HEK293T (cell line): ENCODE measurements around the gene ZMYM4.

ENCODE experiments used
- ARNT ChIP-seq: fragments of 450-650 bp; IDR thresholded peaks from 2 replicates; pipeline ENCODE4 v1.6.1; 2017; ENCODE audit warnings: mild to moderate bottlenecking
- BHLHE40 ChIP-seq: fragments of 450-650 bp; IDR thresholded peaks from 2 replicates; pipeline ENCODE4 v1.6.1; 2016; ENCODE audit warnings: mild to moderate bottlenecking, moderate library complexity, borderline replicate concordance
- ELF4 ChIP-seq: fragments of 450-650 bp; IDR thresholded peaks from 2 replicates; pipeline ENCODE4 v1.6.1; 2017; ENCODE audit warnings: antibody characterized with exemption
- FOXA1 ChIP-seq: fragments of 450-650 bp; IDR thresholded peaks from 2 replicates; pipeline ENCODE4 v1.6.1; 2016; ENCODE audit warnings: mild to moderate bottlenecking
- FOXM1 ChIP-seq: fragments of 450-650 bp; IDR thresholded peaks from 2 replicates; pipeline ENCODE4 v1.6.1; 2017; ENCODE audit warnings: mild to moderate bottlenecking, borderline replicate concordance
- HDGF ChIP-seq: fragments of 450-650 bp; IDR thresholded peaks from 2 replicates; pipeline ENCODE4 v1.6.1; 2017; ENCODE audit warnings: antibody characterized with exemption, borderline replicate concordance
- L3MBTL2 ChIP-seq: fragments of 450-650 bp; conservative IDR thresholded peaks from 2 replicates; pipeline ENCODE4 v1.6.1; 2016; ENCODE audit warnings: mild to moderate bottlenecking
- SP1 ChIP-seq: fragments of 450-650 bp; IDR thresholded peaks from 2 replicates; pipeline ENCODE4 v1.6.1; 2017
- SUZ12 ChIP-seq: fragments of 450-650 bp; IDR thresholded peaks from 2 replicates; pipeline ENCODE4 v1.6.1; 2016; ENCODE audit warnings: mild to moderate bottlenecking
- TARDBP ChIP-seq: fragments of 450-650 bp; IDR thresholded peaks from 2 replicates; pipeline ENCODE4 v1.6.1; 2016
- ZNF384 ChIP-seq: fragments of 450-650 bp; IDR thresholded peaks from 2 replicates; pipeline ENCODE4 v1.6.1; 2016
- TF ChIP-seq, protein P1 (sequence below): fragments of 450-650 bp; IDR thresholded peaks from 2 replicates; pipeline ENCODE4 v1.6.1; 2016

DNA sequence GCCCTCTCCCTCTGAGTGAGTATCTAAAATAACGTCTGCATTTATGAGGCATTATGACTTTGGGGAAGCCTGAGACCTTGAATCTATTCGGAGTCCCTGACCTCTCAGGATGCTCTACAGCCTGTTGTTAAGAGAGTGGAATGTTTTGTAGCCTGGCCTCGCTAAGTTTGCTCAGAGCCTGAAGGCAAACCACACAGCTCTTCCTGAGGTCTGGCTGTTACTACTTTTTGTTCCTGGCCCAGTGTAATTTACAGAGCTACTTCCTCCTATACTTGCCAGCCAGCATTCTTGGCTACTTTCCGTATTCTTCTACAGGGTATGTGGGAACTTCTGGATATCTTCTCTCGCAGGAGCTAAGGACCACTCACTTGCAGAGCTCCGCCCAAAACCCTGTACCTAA is 3.6 kb upstream of the ZMYM4 start:
- TF ChIP-seq HDGF (no peak), SP1 (no peak), ELF4 (no peak), L3MBTL2 (no peak), ARNT (no peak), BHLHE40 (no peak), ZNF384 (no peak), FOXM1 (no peak), FOXA1 (no peak), TARDBP (no peak), SUZ12 (no peak)
- TF ChIP-seq, protein P1, sequence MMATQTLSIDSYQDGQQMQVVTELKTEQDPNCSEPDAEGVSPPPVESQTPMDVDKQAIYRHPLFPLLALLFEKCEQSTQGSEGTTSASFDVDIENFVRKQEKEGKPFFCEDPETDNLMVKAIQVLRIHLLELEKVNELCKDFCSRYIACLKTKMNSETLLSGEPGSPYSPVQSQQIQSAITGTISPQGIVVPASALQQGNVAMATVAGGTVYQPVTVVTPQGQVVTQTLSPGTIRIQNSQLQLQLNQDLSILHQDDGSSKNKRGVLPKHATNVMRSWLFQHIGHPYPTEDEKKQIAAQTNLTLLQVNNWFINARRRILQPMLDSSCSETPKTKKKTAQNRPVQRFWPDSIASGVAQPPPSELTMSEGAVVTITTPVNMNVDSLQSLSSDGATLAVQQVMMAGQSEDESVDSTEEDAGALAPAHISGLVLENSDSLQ: no peak
